HUDEP-2 (cell line): ENCODE results near the gene RET.

Experiments used
- DNase-seq, 76 experiments: peaks; one replicate each; lab custom pipeline; 2025; ENCODE audit not compliant: unreplicated experiment in 76 of 76; lab: John Stamatoyannopoulos, UW

Gene RET

DNA sequence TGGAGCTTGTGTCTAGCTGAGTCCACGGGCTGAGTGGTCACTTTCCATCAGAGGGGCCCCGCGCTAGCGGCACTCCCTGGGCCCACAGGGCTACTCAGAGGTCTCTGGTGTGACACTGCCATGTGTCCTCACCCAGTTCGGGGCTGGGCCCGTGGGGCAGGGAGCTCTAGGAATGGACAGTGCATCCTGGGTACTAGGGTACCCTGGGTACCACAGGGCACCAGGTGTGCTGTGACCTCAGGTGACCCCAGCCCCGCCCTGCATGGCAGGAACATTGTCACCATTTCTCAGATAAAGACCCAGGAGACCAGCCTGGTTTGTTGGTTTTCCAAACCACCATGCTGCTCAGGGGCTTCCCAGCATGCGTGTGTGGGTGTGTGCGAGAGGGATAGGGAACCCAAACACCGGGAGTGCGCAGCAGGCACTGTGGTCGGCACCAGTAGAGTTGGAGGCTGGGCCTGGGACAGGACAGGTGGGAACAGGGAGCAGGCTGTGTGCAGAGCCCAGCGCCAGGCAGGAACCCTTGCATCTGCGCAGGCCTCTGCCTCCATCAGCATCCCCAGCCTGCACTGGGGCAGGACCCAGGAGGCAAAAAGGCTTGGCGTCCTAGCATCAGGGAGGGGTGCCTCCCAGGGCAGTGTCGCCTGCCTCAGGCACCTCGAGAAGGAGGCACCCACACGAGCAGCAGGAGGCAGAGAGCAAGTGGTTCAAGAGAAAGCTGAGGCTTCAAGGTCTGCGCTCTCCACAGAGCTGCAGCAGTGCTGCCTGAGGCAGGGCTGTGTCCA, 42.0 kb downstream of the RET start:
- DNase-seq, result no peak

DNA sequence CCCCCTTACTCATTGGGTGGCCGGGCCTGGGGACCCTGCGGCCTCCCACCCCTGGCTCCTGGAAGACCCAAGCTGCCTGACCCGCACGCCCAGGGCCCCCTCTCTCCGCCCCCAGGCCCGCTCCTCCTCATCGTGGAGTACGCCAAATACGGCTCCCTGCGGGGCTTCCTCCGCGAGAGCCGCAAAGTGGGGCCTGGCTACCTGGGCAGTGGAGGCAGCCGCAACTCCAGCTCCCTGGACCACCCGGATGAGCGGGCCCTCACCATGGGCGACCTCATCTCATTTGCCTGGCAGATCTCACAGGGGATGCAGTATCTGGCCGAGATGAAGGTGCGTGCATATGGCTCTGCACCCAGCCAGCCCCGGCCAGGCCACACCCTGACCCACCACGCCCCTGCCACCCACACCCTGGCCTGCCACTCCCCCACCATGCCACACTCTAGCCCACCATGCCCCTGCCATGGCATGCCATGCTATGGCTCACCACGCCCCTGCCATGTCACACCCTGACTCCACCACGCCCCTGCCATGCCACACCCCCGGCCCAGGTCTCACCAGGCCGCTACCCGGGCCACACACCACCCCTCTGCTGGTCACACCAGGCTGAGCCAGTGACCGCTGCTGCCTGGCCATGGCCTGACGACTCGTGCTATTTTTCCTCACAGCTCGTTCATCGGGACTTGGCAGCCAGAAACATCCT, 42.7 kb downstream of the RET start:
- DNase-seq, result no peak

DNA sequence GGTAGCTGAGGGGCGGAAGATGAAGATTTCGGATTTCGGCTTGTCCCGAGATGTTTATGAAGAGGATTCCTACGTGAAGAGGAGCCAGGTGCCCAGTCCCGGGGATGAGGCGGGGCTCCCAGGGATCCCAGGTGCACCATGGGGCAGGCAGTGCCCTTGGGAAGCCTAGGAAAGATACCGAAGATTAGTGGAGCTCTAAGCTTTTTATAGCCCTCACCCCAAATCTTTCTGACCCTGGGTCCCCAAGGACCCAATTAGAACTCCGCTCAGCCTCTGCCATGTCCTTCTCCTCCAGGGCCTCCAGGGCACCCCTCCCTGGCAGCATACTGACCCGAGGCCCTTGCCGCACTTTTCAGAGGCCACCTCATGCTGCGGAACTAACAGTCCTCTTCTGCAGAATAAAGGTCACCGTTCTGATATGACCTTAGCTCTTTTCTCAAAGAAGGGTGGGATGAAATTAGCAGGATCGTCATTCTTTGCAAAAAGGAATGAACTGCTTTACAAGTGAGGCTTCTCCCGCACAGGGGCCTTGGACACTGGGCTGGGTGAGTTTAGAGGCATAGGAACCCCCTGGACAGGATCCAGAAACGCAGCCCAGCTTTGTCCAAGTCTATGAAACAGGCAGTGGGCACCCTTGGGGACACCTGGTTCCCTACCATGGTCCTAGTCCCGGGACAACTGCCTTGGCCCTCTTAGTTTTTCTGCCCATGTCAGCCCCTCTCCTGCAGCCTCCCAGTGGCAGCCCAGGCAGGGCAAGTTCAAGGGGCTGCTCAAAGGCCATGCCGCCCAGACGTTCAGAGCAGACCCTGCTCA, 43.5 kb downstream of the RET start:
- DNase-seq, result no peak

DNA sequence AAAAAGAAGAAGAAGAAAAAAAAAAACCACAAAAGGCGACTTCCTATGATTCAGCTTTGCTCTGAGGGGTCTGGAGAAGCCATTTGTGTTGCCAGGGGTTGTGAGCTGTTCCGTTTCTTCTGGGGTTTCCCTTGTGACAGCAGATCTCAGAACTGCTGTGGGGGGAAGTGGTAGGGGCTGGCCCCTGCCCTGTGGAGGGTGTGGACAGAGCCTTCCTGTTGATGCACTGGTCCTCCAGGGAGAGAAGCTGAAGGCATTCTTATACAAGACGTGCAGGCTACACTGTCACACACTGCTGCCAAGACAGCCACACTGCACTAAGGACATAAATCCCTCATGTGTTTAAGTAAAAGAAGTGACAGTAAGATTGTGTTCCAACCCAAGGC, 44.1 kb downstream of the RET start:
- DNase-seq, result no peak

DNA sequence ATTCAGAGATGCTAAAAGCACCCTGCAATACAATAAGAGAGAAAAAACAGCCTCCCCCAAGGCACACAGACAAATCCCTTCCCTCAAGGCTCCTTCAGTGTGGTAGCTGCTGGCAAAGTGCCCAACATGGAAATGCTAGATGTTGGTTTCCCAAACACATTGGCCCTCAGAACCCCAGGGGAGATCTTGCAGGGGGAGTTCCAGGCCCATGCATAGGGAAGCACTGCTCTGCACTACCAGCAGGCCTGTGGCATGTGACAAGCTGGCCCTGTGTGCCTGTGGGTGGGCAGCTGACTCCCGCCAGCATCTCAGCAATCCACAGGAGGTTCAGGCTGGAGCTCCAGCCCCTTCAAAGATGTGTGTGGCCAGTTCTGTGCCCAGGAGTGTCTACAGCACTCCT, 44.6 kb downstream of the RET start:
- no peak for DNase-seq

DNA sequence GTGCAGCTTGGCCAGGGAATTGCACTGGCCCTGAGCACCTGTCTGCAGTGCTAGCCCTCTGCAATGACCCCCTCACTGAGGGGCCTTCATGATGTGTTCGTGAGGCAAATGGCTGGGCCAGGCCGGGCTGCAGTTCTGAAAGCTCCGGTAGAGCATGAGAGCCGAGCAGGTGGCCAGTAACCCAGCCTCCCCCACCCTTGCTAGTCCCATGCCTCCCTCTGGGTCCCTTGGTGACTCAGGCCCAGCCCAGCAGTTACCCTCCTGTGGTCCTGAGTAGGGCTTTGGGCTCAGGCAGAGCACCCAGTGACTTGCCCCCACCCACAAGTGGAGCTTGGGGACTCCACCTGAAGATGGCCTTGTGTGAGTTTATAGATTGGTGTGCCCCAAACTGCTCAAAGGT, 45.2 kb downstream of the RET start:
- no peak for DNase-seq

DNA sequence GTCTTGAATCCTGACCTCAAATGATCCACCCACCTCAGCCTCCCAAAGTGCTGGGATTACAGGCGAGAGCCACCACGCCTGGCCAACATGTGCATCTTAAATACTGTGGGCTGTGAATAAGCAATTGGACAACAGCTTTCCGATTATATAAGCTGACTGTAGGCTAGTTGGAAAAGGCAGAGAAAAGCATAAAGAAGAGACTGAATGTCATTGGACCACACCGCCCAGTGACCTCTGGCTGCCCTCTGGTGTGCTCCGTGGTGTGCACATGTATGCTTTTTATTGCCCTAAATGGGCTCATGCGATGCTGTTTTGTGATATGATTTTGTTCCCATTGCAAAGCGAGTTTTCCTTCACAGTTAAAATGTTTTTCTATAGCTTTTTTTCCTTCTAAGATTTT, 46.0 kb downstream of the RET start:
- no peak for DNase-seq

DNA sequence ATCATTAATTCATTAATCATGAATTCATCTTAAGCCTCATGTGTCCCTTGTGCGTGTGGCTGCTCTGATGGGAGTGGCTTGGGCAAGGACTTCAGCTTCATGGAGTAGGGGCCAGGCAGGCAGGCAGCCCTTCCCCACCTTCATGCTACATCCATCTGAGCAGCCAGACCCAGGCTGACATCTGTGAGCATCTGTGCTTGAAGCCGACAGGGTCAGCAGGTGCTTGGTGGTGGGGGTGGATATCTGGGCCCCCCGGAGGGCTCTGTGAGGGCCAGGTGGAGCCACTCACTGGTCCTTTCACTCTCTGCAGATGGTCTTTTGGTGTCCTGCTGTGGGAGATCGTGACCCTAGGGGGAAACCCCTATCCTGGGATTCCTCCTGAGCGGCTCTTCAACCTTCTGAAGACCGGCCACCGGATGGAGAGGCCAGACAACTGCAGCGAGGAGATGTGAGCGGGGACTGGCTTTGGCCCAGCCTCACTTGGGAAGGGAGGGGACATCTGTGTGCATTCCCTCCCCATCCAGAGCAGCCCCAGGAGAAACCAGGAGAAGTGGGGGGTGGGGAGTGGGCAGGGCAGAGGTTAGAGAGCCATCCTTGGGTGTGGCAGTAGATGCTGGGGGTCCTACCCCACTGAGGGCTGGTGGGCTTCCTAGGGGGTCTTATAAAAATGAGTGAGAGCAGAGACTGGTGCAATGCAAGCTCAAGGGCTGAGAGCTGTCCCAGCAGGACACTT, 46.7 kb downstream of the RET start:
- DNase-seq, result no peak

DNA sequence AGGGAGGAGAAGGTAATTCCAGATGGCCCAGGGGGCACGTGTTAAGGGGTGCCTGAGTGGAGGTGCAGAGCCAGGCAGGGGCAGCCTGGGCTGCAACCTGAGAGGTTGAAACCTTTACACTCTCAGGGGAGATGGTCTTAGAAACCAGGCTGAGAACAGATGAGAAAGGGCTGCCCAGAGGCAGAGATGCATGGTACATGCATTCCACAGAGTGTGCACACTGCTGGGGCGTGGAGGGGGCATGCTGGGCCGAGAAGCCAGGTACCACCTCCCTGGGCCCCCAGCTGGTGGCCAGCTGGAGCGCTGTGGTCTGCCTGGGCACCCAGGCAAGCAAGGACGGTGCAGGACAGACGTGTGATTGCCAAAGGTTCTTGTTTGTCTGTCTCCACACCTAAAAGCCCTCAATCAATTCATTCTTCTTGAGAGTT, 47.2 kb downstream of the RET start:
- DNase-seq, result no peak

DNA sequence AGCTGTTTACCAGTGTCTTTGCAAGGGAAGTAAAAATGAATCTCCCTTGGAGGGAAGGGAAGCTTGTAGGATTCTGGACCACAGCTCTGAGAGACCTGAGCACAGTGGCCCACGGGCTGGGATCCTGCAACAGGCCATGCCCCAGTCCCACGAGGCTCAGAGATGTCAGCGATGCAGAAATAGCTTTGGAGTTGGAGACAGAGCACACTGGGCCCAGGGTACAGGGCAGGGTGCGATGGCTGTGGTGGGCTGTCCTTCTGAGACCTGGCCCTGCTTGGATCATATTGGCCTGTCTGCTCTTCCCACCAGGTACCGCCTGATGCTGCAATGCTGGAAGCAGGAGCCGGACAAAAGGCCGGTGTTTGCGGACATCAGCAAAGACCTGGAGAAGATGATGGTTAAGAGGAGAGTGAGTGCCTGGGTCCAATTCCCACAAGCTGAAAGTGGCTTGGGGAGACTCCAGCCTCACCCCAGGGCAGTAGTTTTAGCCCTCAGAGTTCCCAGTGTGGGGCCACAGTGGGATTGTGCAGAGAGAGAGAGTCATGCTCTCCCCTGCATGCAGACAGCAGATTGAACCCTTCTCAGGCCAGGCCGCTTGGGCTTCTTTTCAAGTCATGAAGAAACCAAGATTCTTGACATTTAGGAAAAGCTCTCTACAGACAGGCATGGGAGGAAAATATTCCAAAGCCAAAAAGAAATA, 47.9 kb downstream of the RET start:
- no peak for DNase-seq

DNA sequence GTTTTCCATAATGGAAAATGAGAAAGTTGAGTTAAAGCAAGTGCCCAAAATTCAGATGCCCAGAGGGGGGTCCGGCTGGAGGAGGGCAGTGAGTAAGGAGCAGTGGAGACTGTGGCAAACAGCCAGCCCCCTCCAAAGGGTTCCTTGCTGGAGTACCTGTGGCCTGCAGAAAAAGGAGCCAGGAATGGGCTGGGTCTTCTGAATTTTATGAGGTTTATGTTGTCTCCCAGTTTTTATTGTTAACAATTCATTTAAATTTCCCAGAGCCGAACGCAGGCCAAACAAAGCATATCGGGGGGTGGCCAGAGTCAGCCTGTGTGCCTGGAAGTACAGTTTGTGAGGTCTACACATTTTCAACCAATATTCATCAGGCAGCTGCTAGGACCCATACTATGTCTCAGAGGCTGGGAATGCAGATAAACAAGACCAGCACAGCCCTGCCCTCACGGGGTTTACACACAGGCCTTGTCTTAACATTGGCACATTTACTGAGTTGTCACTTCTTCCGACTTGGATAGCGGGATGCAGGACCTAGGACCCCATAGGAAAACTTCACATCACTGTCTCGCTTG, 48.5 kb downstream of the RET start:
- no peak for DNase-seq

DNA sequence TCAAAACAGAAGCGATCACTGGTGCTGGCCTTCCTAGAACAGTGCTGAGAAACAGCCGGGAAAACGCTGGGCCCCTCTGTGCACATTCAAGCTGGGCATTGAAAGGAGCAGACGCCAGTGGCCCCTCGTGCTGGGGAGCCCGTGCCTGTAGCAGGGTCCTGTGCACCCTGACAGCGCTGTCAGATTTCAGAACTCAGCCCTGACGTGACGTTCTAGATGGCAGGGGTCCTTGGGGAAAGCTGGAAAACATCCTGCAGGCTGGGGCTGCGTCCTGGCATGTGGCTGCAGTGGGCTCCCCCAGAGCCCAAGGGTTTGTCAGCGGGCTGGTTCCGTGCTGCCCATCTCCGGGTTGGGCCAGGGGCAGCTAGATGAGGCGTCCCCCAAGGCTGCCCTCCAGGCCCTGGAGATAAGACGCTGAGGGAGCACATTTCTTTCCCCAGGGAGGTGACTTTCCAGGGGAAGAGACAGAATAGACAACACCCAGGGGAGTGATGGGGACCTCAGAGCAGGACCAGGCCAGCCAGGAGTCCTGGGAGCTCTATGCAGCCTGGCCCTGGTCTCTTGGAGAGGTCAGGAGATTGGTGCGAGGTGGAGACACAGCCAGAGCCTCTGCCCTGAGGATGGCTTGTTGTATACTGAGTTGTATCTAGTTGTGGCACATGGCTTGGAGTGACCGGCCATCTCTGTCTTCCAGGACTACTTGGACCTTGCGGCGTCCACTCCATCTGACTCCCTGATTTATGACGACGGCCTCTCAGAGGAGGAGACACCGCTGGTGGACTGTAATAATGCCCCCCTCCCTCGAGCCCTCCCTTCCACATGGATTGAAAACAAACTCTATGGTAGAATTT, 49.2 kb downstream of the RET start:
- no peak for DNase-seq

DNA sequence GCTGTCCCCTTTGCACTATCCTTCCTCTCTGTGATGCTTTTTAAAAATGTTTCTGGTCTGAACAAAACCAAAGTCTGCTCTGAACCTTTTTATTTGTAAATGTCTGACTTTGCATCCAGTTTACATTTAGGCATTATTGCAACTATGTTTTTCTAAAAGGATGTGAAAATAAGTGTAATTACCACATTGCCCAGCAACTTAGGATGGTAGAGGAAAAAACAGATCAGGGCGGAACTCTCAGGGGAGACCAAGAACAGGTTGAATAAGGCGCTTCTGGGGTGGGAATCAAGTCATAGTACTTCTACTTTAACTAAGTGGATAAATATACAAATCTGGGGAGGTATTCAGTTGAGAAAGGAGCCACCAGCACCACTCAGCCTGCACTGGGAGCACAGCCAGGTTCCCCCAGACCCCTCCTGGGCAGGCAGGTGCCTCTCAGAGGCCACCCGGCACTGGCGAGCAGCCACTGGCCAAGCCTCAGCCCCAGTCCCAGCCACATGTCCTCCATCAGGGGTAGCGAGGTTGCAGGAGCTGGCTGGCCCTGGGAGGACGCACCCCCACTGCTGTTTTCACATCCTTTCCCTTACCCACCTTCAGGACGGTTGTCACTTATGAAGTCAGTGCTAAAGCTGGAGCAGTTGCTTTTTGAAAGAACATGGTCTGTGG, 50.0 kb downstream of the RET start:
- no peak for DNase-seq

DNA sequence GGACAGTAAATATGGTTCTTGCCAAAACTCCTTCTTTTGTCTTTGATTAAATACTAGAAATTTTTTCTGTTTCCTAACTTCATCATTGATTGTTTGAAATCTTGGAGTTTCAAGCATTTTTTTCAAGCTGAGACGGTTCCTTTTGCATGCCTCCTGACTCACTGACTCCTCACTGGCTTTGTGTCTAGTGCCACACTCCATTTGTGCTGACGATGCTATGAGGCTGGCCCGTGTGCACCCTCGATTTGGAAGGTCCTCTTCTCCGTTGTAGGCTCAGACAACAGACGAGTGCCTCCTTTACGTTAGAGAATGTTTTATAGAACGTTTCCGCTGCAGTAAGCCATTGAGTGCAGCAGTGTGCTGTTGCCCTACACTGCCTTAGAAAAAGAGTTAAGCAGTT, 50.6 kb downstream of the RET start:
- DNase-seq, result no peak

DNA sequence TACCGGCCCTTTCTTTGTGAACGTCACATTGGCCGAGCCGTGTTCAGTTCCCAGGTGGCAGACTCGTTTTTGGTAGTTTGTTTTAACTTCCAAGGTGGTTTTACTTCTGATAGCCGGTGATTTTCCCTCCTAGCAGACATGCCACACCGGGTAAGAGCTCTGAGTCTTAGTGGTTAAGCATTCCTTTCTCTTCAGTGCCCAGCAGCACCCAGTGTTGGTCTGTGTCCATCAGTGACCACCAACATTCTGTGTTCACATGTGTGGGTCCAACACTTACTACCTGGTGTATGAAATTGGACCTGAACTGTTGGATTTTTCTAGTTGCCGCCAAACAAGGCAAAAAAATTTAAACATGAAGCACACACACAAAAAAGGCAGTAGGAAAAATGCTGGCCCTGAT, 51.5 kb downstream of the RET start:
- no peak for DNase-seq

DNA sequence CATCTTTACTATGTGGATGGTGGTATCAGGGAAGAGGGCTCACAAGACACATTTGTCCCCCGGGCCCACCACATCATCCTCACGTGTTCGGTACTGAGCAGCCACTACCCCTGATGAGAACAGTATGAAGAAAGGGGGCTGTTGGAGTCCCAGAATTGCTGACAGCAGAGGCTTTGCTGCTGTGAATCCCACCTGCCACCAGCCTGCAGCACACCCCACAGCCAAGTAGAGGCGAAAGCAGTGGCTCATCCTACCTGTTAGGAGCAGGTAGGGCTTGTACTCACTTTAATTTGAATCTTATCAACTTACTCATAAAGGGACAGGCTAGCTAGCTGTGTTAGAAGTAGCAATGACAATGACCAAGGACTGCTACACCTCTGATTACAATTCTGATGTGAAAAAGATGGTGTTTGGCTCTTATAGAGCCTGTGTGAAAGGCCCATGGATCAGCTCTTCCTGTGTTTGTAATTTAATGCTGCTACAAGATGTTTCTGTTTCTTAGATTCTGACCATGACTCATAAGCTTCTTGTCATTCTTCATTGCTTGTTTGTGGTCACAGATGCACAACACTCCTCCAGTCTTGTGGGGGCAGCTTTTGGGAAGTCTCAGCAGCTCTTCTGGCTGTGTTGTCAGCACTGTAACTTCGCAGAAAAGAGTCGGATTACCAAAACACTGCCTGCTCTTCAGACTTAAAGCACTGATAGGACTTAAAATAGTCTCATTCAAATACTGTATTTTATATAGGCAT, 52.3 kb downstream of the RET start:
- DNase-seq, result peak in 8 of 76 experiments; percentile 8 to 50 (median 14)

DNA sequence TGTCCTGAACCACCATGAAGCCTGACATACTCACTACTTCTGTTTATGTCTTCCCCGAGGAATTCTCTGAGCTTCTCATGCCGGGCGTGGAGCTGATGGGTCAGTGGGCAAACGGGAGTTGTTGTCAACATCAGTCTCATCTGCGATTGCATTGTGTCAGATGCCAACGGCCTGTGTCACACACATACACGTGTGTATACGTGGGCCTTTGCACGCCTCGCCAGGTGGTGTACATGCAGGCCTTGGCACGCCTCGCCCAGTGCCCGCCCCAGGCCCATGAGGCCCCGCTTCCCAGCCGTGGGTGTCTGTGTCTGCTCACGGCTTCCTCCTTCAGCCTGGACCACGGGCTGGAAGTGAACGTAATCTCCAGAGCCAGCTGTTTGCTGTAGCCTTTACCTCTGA, 53.9 kb downstream of the RET start:
- DNase-seq, result no peak

DNA sequence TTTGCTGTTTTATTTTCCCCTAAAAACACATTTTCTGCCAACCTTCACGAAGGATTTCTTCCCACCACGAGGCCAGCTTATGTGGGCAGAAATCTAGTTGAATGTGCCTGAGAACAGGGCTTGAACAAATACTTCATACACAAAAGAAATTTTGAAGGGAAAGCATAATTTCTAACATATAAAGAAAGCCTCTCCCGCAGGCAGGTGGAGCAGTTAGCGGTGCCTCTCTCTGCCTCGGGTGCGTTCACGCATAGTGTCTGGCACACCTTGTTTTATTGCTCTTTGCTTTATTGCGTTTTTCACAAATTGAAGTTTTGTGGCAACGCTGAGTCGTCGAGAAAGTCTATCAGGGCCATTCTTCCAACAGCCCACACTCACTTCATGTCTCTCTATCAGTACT, 54.4 kb downstream of the RET start:
- no peak for DNase-seq
